GM12878 (cell line): ENCODE measurements around the gene DYNC1I1. TPM values are rescaled to one million over a fixed set of nuclear protein-coding genes. Genes with fewer than 3 reads are reported as not detected.

Source experiments
- ATAC-seq: fragments of 200-7000 bp; cut with Tn5 transposase; 3 replicates; pipeline ENCODE4 v1.9.1; 2020; ENCODE audit warnings: mild to moderate bottlenecking, moderate library complexity
- BruUV-seq: library from RNA; stranded (reverse); fragments of 400-500 nt; replicated peaks from 2 replicates; lab custom pipeline; 2021; lab: Mats Ljungman, UMichigan
- CTCF ChIA-PET: fragments of 300-600 bp; sonication (Branson Sonifier 250); formaldehyde crosslinking; extraction: SDS; loops from one replicate; lab custom pipeline; 2021; ENCODE audit warnings: inconsistent platforms; lab: Yijun Ruan, JAX
- POLR2A ChIA-PET: fragments of 350-600 bp; formaldehyde crosslinking; extraction: SDS; loops from one replicate; lab custom pipeline; 2021; ENCODE audit warnings: inconsistent platforms; lab: Charles Lee
- RAD21 ChIA-PET: fragments of 300-600 bp; sonication (Branson Sonifier 250); formaldehyde crosslinking; loops from one replicate; lab custom pipeline; 2023; ENCODE audit warnings: antibody characterized with exemption; ENCODE audit not compliant: unreplicated experiment; lab: Charles Lee
- SMC1A ChIA-PET: fragments of 300-600 bp; sonication (Branson Sonifier 250); formaldehyde crosslinking; loops from one replicate; lab custom pipeline; 2023; ENCODE audit not compliant: unreplicated experiment, uncharacterized antibody; lab: Charles Lee
- DNase-seq: peaks from one replicate; pipeline ENCODE4 v3.0.0-alpha.2; 2011; ENCODE audit warnings: low read depth, low spot score
- FAIRE-seq: peaks from 3 replicates; lab custom pipeline; 2011; peaks lifted over from hg19 to GRCh38; lab: Jason Lieb, UNC
- H2AFZ ChIP-seq: 2 replicates; pipeline ENCODE4 v1.6.0; 2011; ENCODE audit warnings: low read depth, low read length, control low read depth; ENCODE audit not compliant: control insufficient read depth
- H3K27ac ChIP-seq: 2 replicates; pipeline ENCODE4 v1.5.1; 2011; ENCODE audit warnings: control low read depth; ENCODE audit not compliant: control insufficient read depth, insufficient read depth
- H3K27me3 ChIP-seq, 2 experiments: replicated peaks in 1 of 2; 2 replicates each; pipeline versions ENCODE4 v1.6.0 to v1.6.1; 2011; ENCODE audit warnings: low read length in 1 of 2; ENCODE audit not compliant: control insufficient read depth in 2 of 2, insufficient read depth in 2 of 2
- H3K36me3 ChIP-seq, 2 experiments: 2 replicates each; pipeline ENCODE4 v1.5.1; 2011; ENCODE audit warnings: low read length in 1 of 2; ENCODE audit not compliant: control insufficient read depth in 2 of 2, insufficient read depth in 2 of 2
- H3K4me1 ChIP-seq: 2 replicates; pipeline ENCODE4 v1.6.1; 2011; ENCODE audit warnings: mild to moderate bottlenecking, low read length, moderate library complexity, mixed read lengths; ENCODE audit not compliant: control insufficient read depth, insufficient read depth
- H3K4me2 ChIP-seq: 2 replicates; pipeline ENCODE4 v1.6.0; 2011; ENCODE audit warnings: control low read depth; ENCODE audit not compliant: control insufficient read depth, insufficient read depth
- H3K4me3 ChIP-seq: fragments of 200-600 bp; sonication (generic); 2 replicates; pipeline ENCODE4 v1.5.1; 2016
- H3K79me2 ChIP-seq: 2 replicates; pipeline ENCODE4 v1.6.0; 2011; ENCODE audit warnings: low read length; ENCODE audit not compliant: control insufficient read depth, insufficient read depth
- H3K9ac ChIP-seq: 2 replicates; pipeline ENCODE4 v1.8.0; 2011; ENCODE audit warnings: low read length, control low read depth, mixed read lengths; ENCODE audit not compliant: control insufficient read depth, insufficient read depth
- H3K9me3 ChIP-seq: replicated peaks from 3 replicates; pipeline ENCODE4 v1.5.1; 2011; ENCODE audit warnings: mild to moderate bottlenecking, low read length; ENCODE audit not compliant: control insufficient read depth, insufficient read depth
- H4K20me1 ChIP-seq: 2 replicates; pipeline ENCODE4 v1.6.0; 2011; ENCODE audit not compliant: control insufficient read depth, insufficient read depth
- BCLAF1 ChIP-seq: fragments of 450-650 bp; IDR thresholded peaks from 2 replicates; pipeline ENCODE4 v1.6.1; 2017; ENCODE audit warnings: antibody characterized with exemption, mild to moderate bottlenecking, moderate library complexity
- CEBPB ChIP-seq, 2 experiments: fragments of 150-350 bp in 1 of 2; IDR thresholded peaks; 2 replicates each; pipeline ENCODE4 v1.6.1; 2012 to 2014; ENCODE audit warnings: low read depth in 2 of 2, low read length in 2 of 2, borderline replicate concordance in 1 of 2, inconsistent platforms in 1 of 2
- CHD1 ChIP-seq: IDR thresholded peaks from 2 replicates; pipeline ENCODE4 v1.6.1; 2012; ENCODE audit warnings: low read depth, low read length, improper control_type of control experiment
- ESRRA ChIP-seq: IDR thresholded peaks from 2 replicates; pipeline ENCODE4 v1.6.1; 2012; ENCODE audit warnings: mild to moderate bottlenecking, low read length, improper control_type of control experiment
- HDAC2 ChIP-seq: fragments of 200-600 bp; sonication (generic); IDR thresholded peaks from 2 replicates; pipeline ENCODE4 v1.6.1; 2017
- JUNB ChIP-seq: IDR thresholded peaks from 2 replicates; pipeline ENCODE4 v1.6.1; 2016; ENCODE audit warnings: antibody characterized with exemption, mild to moderate bottlenecking
- PAX8 ChIP-seq: fragments of 450-650 bp; IDR thresholded peaks from 2 replicates; pipeline ENCODE4 v1.6.1; 2017; ENCODE audit warnings: mild to moderate bottlenecking, moderate library complexity
- POLR2A ChIP-seq: IDR thresholded peaks from 2 replicates; pipeline ENCODE4 v1.6.1; 2011; ENCODE audit warnings: low read depth, mild to moderate bottlenecking, low read length
- RUNX3 ChIP-seq: IDR thresholded peaks from 2 replicates; pipeline ENCODE4 v1.6.1; 2012; ENCODE audit warnings: low read length, inconsistent platforms
- SMAD5 ChIP-seq: IDR thresholded peaks from 2 replicates; pipeline ENCODE4 v1.6.1; 2016; ENCODE audit warnings: antibody characterized with exemption, low read depth
- WGBS: methylation state at CpG from one replicate; pipeline ENCODE4 v1.1.6; 2016; ENCODE audit warnings: low lambda C conversion rate; ENCODE audit not compliant: insufficient replicate concordance, insufficient coverage; ENCODE audit errors: missing lambda C conversion rate; 5-methylcytosine and 5-hydroxymethylcytosine counted together
- in situ Hi-C: fragments of 300-500 bp; cut with MboI; formaldehyde crosslinking; loops from 9 replicates; pipeline ENCODE4 v1.14.3; 2018; ENCODE audit warnings: mixed read lengths
- intact Hi-C: fragments of 100-400 bp; cut with micrococcal nuclease; formaldehyde crosslinking; loops from one replicate; pipeline ENCODE4 v1.14.2; 2022; ENCODE audit not compliant: unreplicated experiment
- polyA plus RNA-seq, 11 experiments: library from polyadenylated mRNA; depleted of rRNA in 4 of 11; unstranded in 6 of 11; stranded (reverse) in 5 of 11; fragments of >200 nt; fragmentation: Nextera tagmentation in 4 of 11; fragmentation: Illumina TruSeq in 1 of 11; extraction: Ambion mirVana in 4 of 11; extraction: Trizol in 1 of 11; gene quantifications; 1 replicate in 1 of 11; 2 replicates in 10 of 11; pipeline versions ENCODE4 v1.2.1 to v1.2.3, GENCODE V29; 2011 to 2016; ENCODE audit warnings: inconsistent platforms in 2 of 11, missing spikeins in 2 of 11, low read depth in 1 of 11
- total RNA-seq, 4 experiments: library from RNA; depleted of rRNA in 3 of 4; stranded (reverse); fragments of >200 nt in 3 of 4; fragmentation: Illumina TruSeq in 1 of 4; extraction: Trizol in 1 of 4; gene quantifications; 2 replicates each; pipeline versions ENCODE4 v1.2.1 to v1.2.3, GENCODE V29; 2013 to 2021

The DYNC1I1 gene
- total and polyA plus RNA-seq, 10 of the 15 experiments (the other 5 are each of a cell fraction or from before 2014, with no cell fraction given): 0.05 to 0.91 (median 0.14) TPM; not detected in 3

GRCh38 chr7:95804052-95804451 lies 31.7 kb downstream of the DYNC1I1 start:
- H3K4me3 ChIP-seq: no peak overlapping the region
- no peaks in the 10 kb centered on the region for H3K79me2 ChIP-seq
- DNase-seq (no peak), FAIRE-seq (no peak), ATAC-seq (no peak)
- in situ Hi-C loops: no loop called here
- ChIA-PET SMC1A (interaction anchor here (0.7 kb wide), 1 partner anchor 9 kb away, joined by 3 read pairs; no protein-coding TSS in a partner anchor), POLR2A (no interaction called here), CTCF (no interaction called here), RAD21 (no interaction called here)
- no peak overlapping the region for H3K4me2 ChIP-seq
- H3K9me3 ChIP-seq: no peaks in the 10 kb centered on the region
- intact Hi-C loops: no loop called here
- no peaks in the 10 kb centered on the region for H3K4me1 ChIP-seq
- H2AFZ ChIP-seq: no peak overlapping the region
- TF ChIP-seq ESRRA (no peak), SMAD5 (no peak), POLR2A (no peak), HDAC2 (no peak), CEBPB (IDR thresholded peaks at IDR 0.05; ENCODE audit: borderline replicate concordance in 1 of 2, low read depth in 2 of 2, low read length in 2 of 2) (no peak), BCLAF1 (no peak), RUNX3 (no peak), PAX8 (no peak), JUNB (no peak), CHD1 (no peak)
- no peak overlapping the region for H3K9ac ChIP-seq
- H3K27me3 ChIP-seq: peaks cover 0 to 3% of the 10 kb centered on the region in 2 experiments; a peak in 1 of 4 replicates
- H3K36me3 ChIP-seq: no peaks in the 10 kb centered on the region
- 52% methylated on average over 4 of the region's 4 CpGs for WGBS
- no peaks in the 10 kb centered on the region for H4K20me1 ChIP-seq
- BruUV-seq: no TSS peak
- no peak overlapping the region for H3K27ac ChIP-seq
